IMR-90 (cell line): ENCODE data around the gene SF3A2. TPM values are rescaled to one million over a fixed set of nuclear protein-coding genes. Genes with fewer than 3 reads are reported as not detected.
A peak's percentile ranks its signal among the peaks of the same experiment; 100 is the strongest.

Source experiments
- ATAC-seq: fragments of 200-7000 bp; cut with Tn5 transposase; 2 replicates; pipeline ENCODE4 v1.9.1; 2020; ENCODE audit warnings: low read depth, mild to moderate bottlenecking, moderate library complexity
- BruUV-seq: library from RNA; stranded (reverse); fragments of 400-500 nt; replicated peaks from 2 replicates; lab custom pipeline; 2021; lab: Mats Ljungman, UMichigan
- CTCF ChIA-PET: fragments of 300-600 bp; formaldehyde crosslinking; extraction: SDS; loops from one replicate; lab custom pipeline; 2021; ENCODE audit warnings: antibody characterized with exemption; lab: Yijun Ruan, JAX
- POLR2A ChIA-PET: fragments of 300-600 bp; sonication (Branson Sonifier 250); formaldehyde crosslinking; loops from one replicate; lab custom pipeline; 2022; ENCODE audit warnings: antibody characterized with exemption; ENCODE audit not compliant: unreplicated experiment; lab: Charles Lee
- DNase-seq: peaks from one replicate; pipeline ENCODE4 v3.0.0; 2013
- H2AFZ ChIP-seq: replicated peaks from 2 replicates; pipeline ENCODE3; 2013; ENCODE audit warnings: low read length, mild to moderate bottlenecking; ENCODE audit not compliant: poor library complexity
- H2AK5ac ChIP-seq: 2 replicates; pipeline ENCODE4 v1.6.1; 2013; ENCODE audit warnings: low read depth, low read length, inconsistent platforms
- H2AK9ac ChIP-seq: replicated peaks from 2 replicates; pipeline ENCODE3; 2013; ENCODE audit warnings: mild to moderate bottlenecking, low read depth, low read length, moderate library complexity; ENCODE audit not compliant: poor library complexity
- H2BK120ac ChIP-seq: 2 replicates; pipeline ENCODE4 v1.6.1; 2013; ENCODE audit warnings: low read depth, low read length, inconsistent platforms
- H2BK15ac ChIP-seq: 3 replicates; pipeline ENCODE4 v1.6.1; 2013; ENCODE audit warnings: low read depth, low read length, inconsistent platforms
- H2BK20ac ChIP-seq: 2 replicates; pipeline ENCODE4 v1.6.1; 2013; ENCODE audit warnings: low read depth, mild to moderate bottlenecking, inconsistent platforms, low read length, moderate library complexity
- H2BK5ac ChIP-seq: 2 replicates; pipeline ENCODE4 v1.6.1; 2013; ENCODE audit warnings: mild to moderate bottlenecking, low read depth, low read length, inconsistent platforms; ENCODE audit not compliant: poor library complexity, severe bottlenecking
- H3K14ac ChIP-seq: replicated peaks from 2 replicates; pipeline ENCODE4 v1.6.1; 2013; ENCODE audit warnings: low read depth, low read length, inconsistent platforms
- H3K18ac ChIP-seq: 2 replicates; pipeline ENCODE4 v1.6.1; 2013; ENCODE audit warnings: low read depth, low read length, control low read depth
- H3K23ac ChIP-seq: 2 replicates; pipeline ENCODE4 v1.6.1; 2013; ENCODE audit warnings: low read depth, low read length, inconsistent platforms
- H3K27ac ChIP-seq: 2 replicates; pipeline ENCODE4 v1.5.1; 2013; ENCODE audit warnings: mild to moderate bottlenecking, control low read depth, low read length; ENCODE audit not compliant: insufficient read depth
- H3K27me3 ChIP-seq: 2 replicates; pipeline ENCODE4 v1.6.1; 2013; ENCODE audit warnings: low read length; ENCODE audit not compliant: control insufficient read depth, insufficient read depth
- H3K36me3 ChIP-seq: 2 replicates; pipeline ENCODE4 v1.6.1; 2013; ENCODE audit warnings: low read length, mixed read lengths; ENCODE audit not compliant: control insufficient read depth, insufficient read depth
- H3K4ac ChIP-seq: 2 replicates; pipeline ENCODE4 v1.6.1; 2013; ENCODE audit warnings: low read depth, low read length, inconsistent platforms
- H3K4me1 ChIP-seq: 2 replicates; pipeline ENCODE4 v1.6.1; 2013; ENCODE audit warnings: low read length, mixed read lengths; ENCODE audit not compliant: control insufficient read depth, insufficient read depth
- H3K4me2 ChIP-seq: 2 replicates; pipeline ENCODE4 v1.6.1; 2013; ENCODE audit warnings: low read depth, mild to moderate bottlenecking, control low read depth, low read length, moderate library complexity
- H3K4me3 ChIP-seq: 2 replicates; pipeline ENCODE4 v1.5.1; 2013; ENCODE audit warnings: low read depth, mild to moderate bottlenecking, control low read depth, low read length, moderate library complexity; ENCODE audit not compliant: insufficient read depth
- H3K56ac ChIP-seq: 2 replicates; pipeline ENCODE4 v1.6.1; 2013; ENCODE audit warnings: low read length, inconsistent platforms; ENCODE audit not compliant: insufficient read depth; ENCODE audit errors: extremely low read depth
- H3K79me1 ChIP-seq, 2 experiments: 2 replicates each; pipeline ENCODE4 v1.6.1; 2013; ENCODE audit warnings: low read length in 2 of 2, inconsistent platforms in 1 of 2, low read depth in 1 of 2
- H3K9ac ChIP-seq: 2 replicates; pipeline ENCODE4 v1.6.1; 2013; ENCODE audit warnings: low read depth, low read length, control low read depth
- H3K9me1 ChIP-seq: 2 replicates; pipeline ENCODE4 v1.6.1; 2013; ENCODE audit warnings: low read length, inconsistent platforms; ENCODE audit not compliant: insufficient read depth
- H3K9me3 ChIP-seq: 2 replicates; pipeline ENCODE4 v1.6.1; 2013; ENCODE audit warnings: low read length; ENCODE audit not compliant: control insufficient read depth, insufficient read depth
- H4K20me1 ChIP-seq: 2 replicates; pipeline ENCODE4 v1.6.1; 2013; ENCODE audit warnings: low read length, inconsistent platforms; ENCODE audit not compliant: insufficient read depth
- H4K5ac ChIP-seq: 2 replicates; pipeline ENCODE4 v1.6.1; 2013; ENCODE audit warnings: mild to moderate bottlenecking, low read depth, low read length, control low read depth
- H4K8ac ChIP-seq, 2 experiments: 2 replicates each; pipeline ENCODE4 v1.6.1; 2013; ENCODE audit warnings: low read depth in 2 of 2, low read length in 2 of 2, control low read depth in 1 of 2, inconsistent platforms in 1 of 2
- H4K91ac ChIP-seq: 2 replicates; pipeline ENCODE4 v1.6.1; 2013; ENCODE audit warnings: low read depth, low read length, inconsistent platforms; ENCODE audit not compliant: insufficient read depth
- BHLHE40 ChIP-seq: fragments of 150-350 bp; IDR thresholded peaks from 2 replicates; pipeline ENCODE4 v1.6.1; 2016; ENCODE audit warnings: mild to moderate bottlenecking, low read depth, low read length
- CEBPB ChIP-seq: IDR thresholded peaks from 2 replicates; pipeline ENCODE4 v1.6.1; 2012; ENCODE audit warnings: low read depth, low read length, improper control_type of control experiment
- CTCF ChIP-seq: conservative IDR thresholded peaks from 2 replicates; pipeline ENCODE4 v1.5.1; 2012; ENCODE audit warnings: mild to moderate bottlenecking, low read depth, low read length, improper control_type of control experiment
- ELK1 ChIP-seq: fragments of 150-350 bp; IDR thresholded peaks from 2 replicates; pipeline ENCODE4 v1.6.1; 2016; ENCODE audit warnings: low read depth, mild to moderate bottlenecking, low read length, moderate library complexity, borderline replicate concordance
- FOS ChIP-seq: fragments of 150-350 bp; IDR thresholded peaks from 2 replicates; pipeline ENCODE4 v1.6.1; 2016; ENCODE audit warnings: low read depth, low read length
- MAFK ChIP-seq: IDR thresholded peaks from 2 replicates; pipeline ENCODE4 v1.6.1; 2012; ENCODE audit warnings: low read depth, low read length, improper control_type of control experiment
- MXI1 ChIP-seq: IDR thresholded peaks from 2 replicates; pipeline ENCODE4 v1.6.1; 2012; ENCODE audit warnings: low read depth, mild to moderate bottlenecking, low read length, moderate library complexity, borderline replicate concordance
- NFE2L2 ChIP-seq: fragments of 150-350 bp; IDR thresholded peaks from 2 replicates; pipeline ENCODE4 v1.6.1; 2016; ENCODE audit warnings: low read depth, mild to moderate bottlenecking, low read length
- POLR2A ChIP-seq: IDR thresholded peaks from 2 replicates; pipeline ENCODE4 v1.6.1; 2012; ENCODE audit warnings: mild to moderate bottlenecking, low read depth, low read length
- RAD21 ChIP-seq: IDR thresholded peaks from 2 replicates; pipeline ENCODE4 v1.6.1; 2012; ENCODE audit warnings: low read length, improper control_type of control experiment
- SMC3 ChIP-seq: fragments of 150-350 bp; IDR thresholded peaks from 2 replicates; pipeline ENCODE4 v1.6.1; 2016; ENCODE audit warnings: low read depth, mild to moderate bottlenecking, antibody characterized with exemption, low read length, moderate library complexity
- WGBS, 2 experiments: methylation state at CpG; one replicate each; pipeline versions ENCODE4 v1.1.5 to v1.1.7; 2013; ENCODE audit warnings: missing lambda C conversion rate in 2 of 2; ENCODE audit not compliant: insufficient read length in 1 of 2; ENCODE audit errors: extremely low coverage in 2 of 2; 5-methylcytosine and 5-hydroxymethylcytosine counted together
- dilution Hi-C: fragments of 300-500 bp; cut with HindIII; formaldehyde crosslinking; loops from one replicate; pipeline ENCODE4 v1.14.3; 2018; ENCODE audit warnings: low sequenced_read_pairs; ENCODE audit not compliant: unreplicated experiment
- in situ Hi-C: fragments of 300-500 bp; cut with MboI; formaldehyde crosslinking; loops from 3 replicates; pipeline ENCODE4 v1.14.3; 2019; ENCODE audit warnings: low sequenced_read_pairs, inconsistent platforms, mixed read lengths
- intact Hi-C: fragments of 100-400 bp; cut with micrococcal nuclease; formaldehyde crosslinking; loops from 2 replicates; pipeline ENCODE4 v1.10.0; 2022
- polyA plus RNA-seq, 3 experiments: library from polyadenylated mRNA; depleted of rRNA; stranded (reverse); fragments of >200 nt; gene quantifications; 2 replicates each; pipeline ENCODE4 v1.2.3, GENCODE V29; 2012; ENCODE audit warnings: low replicate concordance in 1 of 3
- total RNA-seq: library from RNA; depleted of rRNA; stranded (reverse); fragments of >200 nt; gene quantifications from 2 replicates; pipeline ENCODE4 v1.2.3, GENCODE V29; 2012

SF3A2 gene
- total and polyA plus RNA-seq, 2 of the 4 experiments (the other 2 are of a cell fraction): 4.8 to 34.5 TPM

GRCh38 chr19:2271234-2272103, 34.8 kb downstream of the SF3A2 start:
- Histone ChIP-seq H3K4me3 (peak overlapping the region; percentile 71), H3K9me1 (no peaks in the 10 kb centered on the region; the same call in 1 of the 2 replicates), H3K4ac (peak overlapping the region; percentile 66), H2BK20ac (no peak overlapping the region), H4K91ac (no peak overlapping the region), H3K4me1 (peaks cover 16% of the 10 kb centered on the region), H2BK15ac (no peak overlapping the region), H3K56ac (peak overlapping the region; percentile 38; the same call in 1 of the 2 replicates), H3K27me3 (no peaks in the 10 kb centered on the region), H3K4me2 (peak overlapping the region; percentile 56), H3K9me3 (no peaks in the 10 kb centered on the region), H3K23ac (peak overlapping the region; percentile 18; the same call in 1 of the 2 replicates), H3K36me3 (peaks cover 34% of the 10 kb centered on the region), H3K18ac (no peak overlapping the region; the same call in 1 of the 2 replicates), H2AK5ac (peak overlapping the region; percentile 86), H2AFZ (no peak overlapping the region), H4K8ac (no peak overlapping the region), H2BK120ac (no peak overlapping the region), H3K27ac (peak overlapping the region; percentile 88), H2BK5ac (peak overlapping the region; percentile 66), H4K20me1 (peaks cover 70% of the 10 kb centered on the region), H4K5ac (no peak overlapping the region), H3K9ac (peak overlapping the region; percentile 97), H3K14ac (0 out of 2 replicates have a peak overlapping the region, but pooled peaks have one; percentile 19), H3K79me1 (peaks cover 7 to 50% of the 10 kb centered on the region in 2 experiments), H2AK9ac (peak overlapping the region; percentile 89)
- no TSS peak for BruUV-seq
- intact Hi-C loops (loop anchor here (5.0 kb wide), 1 partner anchor 114 kb away; no protein-coding TSS in a partner anchor), in situ Hi-C loops (loop anchor here (10.0 kb wide), 1 partner anchor 343 kb away; no protein-coding TSS in a partner anchor), dilution Hi-C loops (no loop called here)
- WGBS, 2 experiments: 32% methylated on average over 29 of the region's 43 CpGs; no CpG with 5 or more reads in 1 of the 2 experiments
- ATAC-seq (0 out of 2 replicates have a peak, but pooled peaks have one; percentile 3), DNase-seq (peak; percentile 75)
- CTCF ChIA-PET: interaction anchor here (1.0 kb wide), 1 partner anchor 116 kb away, joined by 4 read pairs; no protein-coding TSS in a partner anchor
- POLR2A ChIA-PET: interaction anchor here (0.5 to 0.6 kb wide), 3 partner anchors 11 to 33 kb away, joined by 3 to 8 read pairs (median 3); no protein-coding TSS in a partner anchor
- TF ChIP-seq FOS (no peak), RAD21 (no peak), CEBPB (no peak), NFE2L2 (no peak), MXI1 (no peak), BHLHE40 (no peak), ELK1 (no peak), CTCF (no peak), MAFK (no peak), POLR2A (no peak), SMC3 (no peak)
